Uterus (tissue), 4 donors: ENCODE measurements around the gene ZNF101. TPM values are rescaled to one million over a fixed set of nuclear protein-coding genes. Genes with fewer than 3 reads are reported as not detected.
"Not testable (repeated sequence)": the region's sequence is repeated elsewhere in the genome, so short reads cannot be mapped to it uniquely, and the experiment has no call there.

Source experiments
- DNase-seq, 2 donors: peaks; one replicate each; pipeline ENCODE4 v3.0.0-alpha.2; 2019 to 2020
- H3K27ac ChIP-seq, 2 donors: fragments of 200-600 bp; sonication (generic); 1 replicate in 1 of 2; 2 replicates in 1 of 2; pipeline ENCODE4 v1.5.1; 2016 to 2018
- H3K27me3 ChIP-seq, 2 donors: fragments of 200-600 bp; sonication (generic); one replicate each; pipeline ENCODE4 v1.5.1; 2018 to 2019; ENCODE audit warnings: control low read depth in 1 of 2
- H3K36me3 ChIP-seq, 2 donors: fragments of 200-600 bp; sonication (generic); one replicate each; pipeline ENCODE4 v1.5.1; 2019; ENCODE audit warnings: control low read depth in 1 of 2
- H3K4me1 ChIP-seq, 2 donors: fragments of 200-600 bp; sonication (generic); one replicate each; pipeline ENCODE4 v1.5.1; 2018 to 2019; ENCODE audit warnings: control low read depth in 1 of 2
- H3K4me3 ChIP-seq, 2 donors: fragments of 200-600 bp; sonication (generic); 1 replicate in 1 of 2; 2 replicates in 1 of 2; pipeline ENCODE4 v1.5.1; 2018 to 2019; ENCODE audit warnings: mild to moderate bottlenecking in 1 of 2
- H3K9me3 ChIP-seq, 2 donors: fragments of 200-600 bp; sonication (generic); one replicate each; pipeline ENCODE4 v1.5.1; 2019; ENCODE audit warnings: control low read depth in 1 of 2
- POLR2A ChIP-seq, 2 donors: fragments of 450-650 bp; IDR thresholded peaks; one replicate each; pipeline ENCODE4 v1.6.1; 2016; ENCODE audit warnings: antibody characterized with exemption in 2 of 2, mild to moderate bottlenecking in 1 of 2, moderate library complexity in 1 of 2
- intact Hi-C: fragments of 100-400 bp; cut with DNase I; formaldehyde crosslinking; loops from one replicate; pipeline ENCODE4 v1.15.1; 2023; ENCODE audit warnings: low total_unique reads
- total RNA-seq, 4 donors: library from RNA; depleted of rRNA in 3 of 4; stranded (reverse); fragments of >200 nt in 3 of 4; gene quantifications; one replicate each; pipeline versions ENCODE4 v1.1.0 to v1.2.4, GENCODE V29; 2014 to 2023
- TF ChIP-seq, protein P1 (sequence below), 4 experiments: fragments of 200-600 bp in 2 of 4; fragments of 450-650 bp in 2 of 4; sonication (generic) in 2 of 4; IDR thresholded peaks; one replicate each; pipeline ENCODE4 v1.5.1; 2016 to 2019; ENCODE audit warnings: antibody characterized with exemption in 4 of 4, mild to moderate bottlenecking in 2 of 4, moderate library complexity in 1 of 4
- donor health status: DM: yes; HTN: yes; CAD: no.

The ZNF101 gene
- total RNA-seq, 4 donors from 2014 or later: 1.5 to 12.3 (median 9.9) TPM

DNA sequence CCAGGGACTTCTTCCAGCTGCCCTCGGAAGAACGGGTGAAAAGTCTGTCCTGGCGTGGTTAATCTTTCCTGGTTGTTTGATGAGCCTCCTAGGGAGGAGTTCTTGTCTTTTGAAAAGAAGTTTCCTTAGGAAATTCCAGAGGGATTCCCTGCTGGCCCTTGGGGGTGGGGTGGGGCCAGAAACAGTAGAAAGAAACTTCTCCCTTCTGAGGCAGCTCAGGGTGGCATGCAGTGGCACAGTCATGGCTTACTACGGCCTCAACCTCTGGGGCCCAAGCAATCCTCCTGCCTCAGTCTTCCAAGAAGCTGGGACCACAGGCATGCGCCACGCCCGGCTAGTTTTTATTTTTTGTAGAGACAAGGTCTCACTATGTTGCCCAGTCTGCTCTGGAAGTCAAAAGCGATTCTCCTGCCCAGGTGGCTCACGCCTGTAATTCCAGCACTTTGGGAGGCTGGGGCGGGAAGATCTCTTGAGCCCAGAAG, 1.5 kb downstream of the ZNF101 start:
- Histone ChIP-seq H3K4me3 (peak overlapping the region in 1 of 2 donors; percentile 60), H3K4me1 (peaks cover 0 to 7% of the 10 kb centered on the region in 2 donors), H3K27me3 (no peaks in the 10 kb centered on the region), H3K9me3 (no peaks in the 10 kb centered on the region), H3K27ac (no peak overlapping the region), H3K36me3 (no peaks in the 10 kb centered on the region)
- TF ChIP-seq, protein P1, sequence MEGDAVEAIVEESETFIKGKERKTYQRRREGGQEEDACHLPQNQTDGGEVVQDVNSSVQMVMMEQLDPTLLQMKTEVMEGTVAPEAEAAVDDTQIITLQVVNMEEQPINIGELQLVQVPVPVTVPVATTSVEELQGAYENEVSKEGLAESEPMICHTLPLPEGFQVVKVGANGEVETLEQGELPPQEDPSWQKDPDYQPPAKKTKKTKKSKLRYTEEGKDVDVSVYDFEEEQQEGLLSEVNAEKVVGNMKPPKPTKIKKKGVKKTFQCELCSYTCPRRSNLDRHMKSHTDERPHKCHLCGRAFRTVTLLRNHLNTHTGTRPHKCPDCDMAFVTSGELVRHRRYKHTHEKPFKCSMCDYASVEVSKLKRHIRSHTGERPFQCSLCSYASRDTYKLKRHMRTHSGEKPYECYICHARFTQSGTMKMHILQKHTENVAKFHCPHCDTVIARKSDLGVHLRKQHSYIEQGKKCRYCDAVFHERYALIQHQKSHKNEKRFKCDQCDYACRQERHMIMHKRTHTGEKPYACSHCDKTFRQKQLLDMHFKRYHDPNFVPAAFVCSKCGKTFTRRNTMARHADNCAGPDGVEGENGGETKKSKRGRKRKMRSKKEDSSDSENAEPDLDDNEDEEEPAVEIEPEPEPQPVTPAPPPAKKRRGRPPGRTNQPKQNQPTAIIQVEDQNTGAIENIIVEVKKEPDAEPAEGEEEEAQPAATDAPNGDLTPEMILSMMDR (IDR thresholded peaks at IDR 0.05): no peak
- no peak for TF ChIP-seq POLR2A (IDR thresholded peaks at IDR 0.05)
- intact Hi-C loops: no loop called here
- no peak for DNase-seq

DNA sequence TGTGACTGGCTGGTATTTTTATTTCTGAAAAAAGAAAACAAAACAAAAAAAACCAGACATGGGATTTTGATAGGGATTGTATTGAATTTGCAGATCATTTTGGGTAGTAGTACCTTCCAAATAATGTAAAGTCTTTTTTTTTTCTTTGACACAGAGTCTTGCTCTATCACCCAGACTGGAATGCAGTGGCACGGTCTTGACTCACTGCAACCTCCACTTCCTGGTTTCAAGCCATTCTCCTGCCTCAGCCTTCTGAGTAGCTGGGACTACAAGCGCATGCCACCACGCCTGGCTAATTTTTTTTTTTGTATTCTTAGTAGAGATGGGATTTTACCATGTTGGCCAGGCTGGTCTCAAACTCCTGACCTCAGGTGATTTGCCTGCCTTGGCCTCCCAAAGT, 4.2 kb downstream of the ZNF101 start:
- Histone ChIP-seq H3K27me3 (no peaks in the 10 kb centered on the region), H3K36me3 (no peaks in the 10 kb centered on the region), H3K27ac (no peak overlapping the region), H3K4me1 (peaks cover 0 to 7% of the 10 kb centered on the region in 2 donors), H3K9me3 (no peaks in the 10 kb centered on the region), H3K4me3 (no peak overlapping the region)
- TF ChIP-seq POLR2A (IDR thresholded peaks at IDR 0.05): no peak
- TF ChIP-seq, protein P1 (IDR thresholded peaks at IDR 0.05): no peak
- DNase-seq: no peak
- intact Hi-C loops: no loop called here

DNA sequence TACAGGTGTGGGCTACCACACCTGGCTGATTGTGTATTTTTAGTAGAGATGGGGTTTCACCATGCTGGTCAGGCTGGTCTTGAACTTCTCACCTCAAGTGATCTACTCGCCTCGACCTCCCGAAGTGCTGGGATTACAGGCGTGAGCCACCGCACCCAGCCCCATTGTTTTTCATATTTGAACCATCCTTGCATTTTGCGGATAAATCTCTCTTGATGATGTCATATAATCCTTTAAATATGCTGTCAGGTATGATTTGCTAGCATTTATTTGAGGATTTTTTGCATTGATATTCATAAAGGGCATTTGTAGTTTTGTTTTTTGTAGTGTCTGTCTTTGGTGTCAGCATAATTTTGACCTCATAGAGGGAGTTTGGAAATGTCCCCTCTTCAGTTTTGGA, 5.7 kb downstream of the ZNF101 start:
- Histone ChIP-seq H3K36me3 (no peaks in the 10 kb centered on the region), H3K9me3 (peaks cover 0 to 4% of the 10 kb centered on the region in 2 donors), H3K4me3 (no peak overlapping the region), H3K27me3 (no peaks in the 10 kb centered on the region), H3K4me1 (peaks cover 0 to 6% of the 10 kb centered on the region in 2 donors), H3K27ac (no peak overlapping the region)
- DNase-seq: no peak
- TF ChIP-seq POLR2A (IDR thresholded peaks at IDR 0.05): no peak
- TF ChIP-seq, protein P1 (IDR thresholded peaks at IDR 0.05): no peak
- intact Hi-C loops: no loop called here

DNA sequence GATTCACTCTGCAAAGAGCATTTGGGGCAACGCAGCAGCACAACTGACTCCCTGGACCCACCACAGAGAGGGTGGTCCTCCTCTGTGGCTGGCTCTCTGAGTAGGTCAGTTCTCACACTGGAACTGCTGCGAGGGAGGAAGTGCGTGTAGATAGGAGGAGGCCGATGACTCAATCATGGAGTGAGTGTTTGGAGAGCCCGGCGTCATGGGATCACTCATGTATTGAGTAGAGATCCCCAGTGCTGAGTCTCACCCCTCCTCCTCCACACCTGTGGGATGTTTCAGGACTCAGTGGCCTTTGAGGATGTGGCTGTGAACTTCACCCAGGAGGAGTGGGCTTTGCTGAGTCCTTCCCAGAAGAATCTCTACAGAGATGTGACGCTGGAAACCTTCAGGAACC, 8.9 kb downstream of the ZNF101 start:
- DNase-seq: no peak
- TF ChIP-seq, protein P1 (IDR thresholded peaks at IDR 0.05): no peak
- no peak for TF ChIP-seq POLR2A (IDR thresholded peaks at IDR 0.05)
- intact Hi-C loops: no loop called here
- Histone ChIP-seq H3K4me3 (no peak overlapping the region), H3K4me1 (no peaks in the 10 kb centered on the region), H3K27me3 (no peaks in the 10 kb centered on the region), H3K27ac (no peak overlapping the region), H3K9me3 (peaks cover 0 to 4% of the 10 kb centered on the region in 2 donors), H3K36me3 (no peaks in the 10 kb centered on the region)

DNA sequence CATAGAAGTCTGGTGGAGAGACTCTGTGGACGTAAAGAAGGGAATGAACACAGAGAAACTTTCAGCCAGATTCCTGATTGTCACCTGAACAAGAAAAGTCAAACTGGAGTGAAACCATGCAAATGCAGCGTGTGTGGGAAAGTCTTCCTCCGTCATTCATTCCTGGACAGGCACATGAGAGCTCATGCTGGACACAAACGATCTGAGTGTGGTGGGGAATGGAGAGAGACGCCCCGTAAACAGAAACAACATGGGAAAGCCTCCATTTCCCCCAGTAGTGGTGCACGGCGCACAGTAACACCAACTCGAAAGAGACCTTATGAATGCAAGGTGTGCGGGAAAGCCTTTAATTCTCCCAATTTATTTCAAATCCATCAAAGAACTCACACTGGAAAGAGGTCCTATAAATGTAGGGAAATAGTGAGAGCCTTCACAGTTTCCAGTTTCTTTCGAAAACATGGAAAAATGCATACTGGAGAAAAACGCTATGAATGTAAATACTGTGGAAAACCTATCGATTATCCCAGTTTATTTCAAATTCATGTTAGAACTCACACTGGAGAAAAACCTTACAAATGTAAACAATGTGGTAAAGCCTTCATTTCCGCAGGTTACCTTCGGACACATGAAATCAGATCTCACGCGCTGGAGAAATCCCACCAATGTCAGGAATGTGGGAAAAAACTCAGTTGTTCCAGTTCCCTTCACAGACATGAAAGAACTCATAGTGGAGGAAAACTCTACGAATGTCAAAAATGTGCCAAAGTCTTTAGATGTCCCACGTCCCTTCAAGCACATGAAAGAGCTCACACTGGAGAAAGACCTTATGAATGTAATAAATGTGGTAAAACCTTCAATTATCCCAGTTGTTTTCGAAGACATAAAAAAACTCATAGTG, 10.8 kb downstream of the ZNF101 start:
- Histone ChIP-seq H3K4me1 (no peaks in the 10 kb centered on the region), H3K27ac (no peak overlapping the region), H3K36me3 (no peaks in the 10 kb centered on the region), H3K9me3 (peaks cover 0 to 4% of the 10 kb centered on the region in 2 donors), H3K4me3 (no peak overlapping the region), H3K27me3 (no peaks in the 10 kb centered on the region)
- no peak for DNase-seq
- intact Hi-C loops: no loop called here
- TF ChIP-seq, protein P1 (IDR thresholded peaks at IDR 0.05): no peak
- no peak for TF ChIP-seq POLR2A (IDR thresholded peaks at IDR 0.05)

DNA sequence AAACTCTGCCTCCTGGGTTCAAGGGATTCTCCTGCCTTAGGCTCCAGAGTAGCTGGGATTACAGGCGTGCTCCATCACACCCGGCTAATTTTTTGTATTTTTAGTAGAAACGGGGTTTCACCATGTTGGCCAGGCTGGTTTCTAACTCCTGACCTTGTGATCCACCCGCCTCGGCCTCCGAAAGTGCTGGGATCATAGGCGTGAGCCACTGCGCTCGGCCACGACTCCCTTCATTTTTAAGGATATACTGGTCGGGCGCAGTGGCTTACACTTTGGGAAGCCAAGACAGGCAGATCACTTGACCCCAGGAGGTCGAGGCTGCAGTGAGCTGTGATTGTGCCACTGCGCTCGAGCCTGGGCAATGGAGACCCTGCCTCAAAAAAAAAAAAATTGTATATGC, 17.5 kb downstream of the ZNF101 start:
- H3K36me3 ChIP-seq, H3K4me1 ChIP-seq, intact Hi-C loops, DNase-seq, H3K4me3 ChIP-seq, H3K27ac ChIP-seq, H3K27me3 ChIP-seq, H3K9me3 ChIP-seq: not testable (repeated sequence)
